ENCODE measurements around the gene GRB2.
"Not testable (repeated sequence)": the region's sequence is repeated elsewhere in the genome, so short reads cannot be mapped to it uniquely, and the experiment has no call there.

GRB2 gene

GRCh38 chr17:75387771-75388170 is 17.7 kb downstream of the GRB2 start:
- in situ Hi-C loops (cut with HindIII; ENCODE audit: low sequenced_read_pairs) = no loop called here
- no peak for DNase-seq (ENCODE audit: low read depth, low spot score)
- H3K4me3 ChIP-seq (ENCODE audit: low read depth, low read length) = no peak overlapping the region
- TF ChIP-seq CTCF (IDR thresholded peaks at IDR 0.05; ENCODE audit: low read depth, low read length) = no peak

- TF ChIP-seq CTCF (IDR thresholded peaks at IDR 0.05; ENCODE audit: low read depth, low read length) = no peak
- no peak for DNase-seq (ENCODE audit: low read depth, low spot score)
- in situ Hi-C loops (cut with HindIII; ENCODE audit: low sequenced_read_pairs) = no loop called here
- no peak overlapping the region for H3K4me3 ChIP-seq (ENCODE audit: low read depth, low read length)
Observed at GRCh38 chr17:75386430-75386829, 19.0 kb downstream of the GRB2 start.

- no peak for DNase-seq (ENCODE audit: low read depth, low spot score)
- no peak for TF ChIP-seq CTCF (IDR thresholded peaks at IDR 0.05; ENCODE audit: low read depth, low read length)
- H3K4me3 ChIP-seq (ENCODE audit: low read depth, low read length) = no peak overlapping the region
- in situ Hi-C loops (cut with HindIII; ENCODE audit: low sequenced_read_pairs) = no loop called here
Observed at GRCh38 chr17:75384751-75385150, 20.7 kb downstream of the GRB2 start.

- in situ Hi-C loops (cut with HindIII; ENCODE audit: low sequenced_read_pairs) = no loop called here
- no peak overlapping the region for H3K4me3 ChIP-seq (ENCODE audit: low read depth, low read length)
- no peak for TF ChIP-seq CTCF (IDR thresholded peaks at IDR 0.05; ENCODE audit: low read depth, low read length)
- DNase-seq (ENCODE audit: low read depth, low spot score) = no peak
Observed at GRCh38 chr17:75383842-75384195, 21.7 kb downstream of the GRB2 start.

GRCh38 chr17:75380750-75381149 is 24.7 kb downstream of the GRB2 start:
- in situ Hi-C loops (cut with HindIII; ENCODE audit: low sequenced_read_pairs) = no loop called here
- no peak for TF ChIP-seq CTCF (IDR thresholded peaks at IDR 0.05; ENCODE audit: low read depth, low read length)
- DNase-seq (ENCODE audit: low read depth, low spot score) = no peak
- H3K4me3 ChIP-seq (ENCODE audit: low read depth, low read length) = no peak overlapping the region

GRCh38 chr17:75380315-75380714 is 25.2 kb downstream of the GRB2 start:
- no peak for TF ChIP-seq CTCF (IDR thresholded peaks at IDR 0.05; ENCODE audit: low read depth, low read length)
- in situ Hi-C loops (cut with HindIII; ENCODE audit: low sequenced_read_pairs) = no loop called here
- no peak for DNase-seq (ENCODE audit: low read depth, low spot score)
- H3K4me3 ChIP-seq (ENCODE audit: low read depth, low read length) = no peak overlapping the region

GRCh38 chr17:75379426-75379825 is 26.1 kb downstream of the GRB2 start:
- in situ Hi-C loops (cut with HindIII; ENCODE audit: low sequenced_read_pairs); DNase-seq (ENCODE audit: low read depth, low spot score); H3K4me3 ChIP-seq (ENCODE audit: low read depth, low read length): not testable (repeated sequence)

Data from astrocyte of the spinal cord (primary cell).